Stimulated activated CD4-positive, alpha-beta T cell treated with anti-CD3 and anti-CD28 coated beads, Interleukin-1b, Interleukin-23, amount 100 ng/mL, for 24 hours (primary cell): ENCODE measurements around the gene HEATR5A.
"Not testable (repeated sequence)": the region's sequence is repeated elsewhere in the genome, so short reads cannot be mapped to it uniquely, and the experiment has no call there.

Experiments
- DNase-seq, 4 experiments: peaks; one replicate each; pipeline ENCODE4 v3.0.0-alpha.2; 2020; ENCODE audit warnings: low read depth in 4 of 4, low spot score in 1 of 4

Gene HEATR5A

DNA sequence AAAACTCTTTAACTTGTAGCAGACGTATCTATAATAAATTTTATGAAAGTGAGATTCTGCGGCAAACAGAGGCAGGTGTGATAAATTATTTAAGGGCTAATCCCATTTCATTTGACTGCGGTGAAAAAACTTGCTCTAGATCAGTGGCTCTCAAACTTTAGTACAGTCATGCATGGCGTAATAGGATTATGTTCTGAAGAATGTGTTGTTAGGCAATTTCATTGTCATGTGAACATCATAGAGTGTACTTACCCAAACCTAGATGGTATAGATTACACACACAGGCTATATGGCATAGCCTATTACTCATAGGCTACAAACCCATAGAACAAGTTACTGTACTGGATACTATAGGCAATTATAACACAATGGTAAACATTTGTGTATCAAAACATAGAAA is 83.7 kb downstream of the HEATR5A start:
- DNase-seq: no peak

GRCh38 chr14:31331395-31331794 is 89.0 kb downstream of the HEATR5A start:
- DNase-seq: not testable (repeated sequence)

- DNase-seq: not testable (repeated sequence)
These were observed 90.4 kb downstream of the HEATR5A start for GRCh38 chr14:31329876-31330521.

- DNase-seq: no peak
These were observed 94.2 kb downstream of the HEATR5A start for GRCh38 chr14:31326111-31326510.

GRCh38 chr14:31323419-31323818 is 96.9 kb downstream of the HEATR5A start:
- no peak for DNase-seq

DNA sequence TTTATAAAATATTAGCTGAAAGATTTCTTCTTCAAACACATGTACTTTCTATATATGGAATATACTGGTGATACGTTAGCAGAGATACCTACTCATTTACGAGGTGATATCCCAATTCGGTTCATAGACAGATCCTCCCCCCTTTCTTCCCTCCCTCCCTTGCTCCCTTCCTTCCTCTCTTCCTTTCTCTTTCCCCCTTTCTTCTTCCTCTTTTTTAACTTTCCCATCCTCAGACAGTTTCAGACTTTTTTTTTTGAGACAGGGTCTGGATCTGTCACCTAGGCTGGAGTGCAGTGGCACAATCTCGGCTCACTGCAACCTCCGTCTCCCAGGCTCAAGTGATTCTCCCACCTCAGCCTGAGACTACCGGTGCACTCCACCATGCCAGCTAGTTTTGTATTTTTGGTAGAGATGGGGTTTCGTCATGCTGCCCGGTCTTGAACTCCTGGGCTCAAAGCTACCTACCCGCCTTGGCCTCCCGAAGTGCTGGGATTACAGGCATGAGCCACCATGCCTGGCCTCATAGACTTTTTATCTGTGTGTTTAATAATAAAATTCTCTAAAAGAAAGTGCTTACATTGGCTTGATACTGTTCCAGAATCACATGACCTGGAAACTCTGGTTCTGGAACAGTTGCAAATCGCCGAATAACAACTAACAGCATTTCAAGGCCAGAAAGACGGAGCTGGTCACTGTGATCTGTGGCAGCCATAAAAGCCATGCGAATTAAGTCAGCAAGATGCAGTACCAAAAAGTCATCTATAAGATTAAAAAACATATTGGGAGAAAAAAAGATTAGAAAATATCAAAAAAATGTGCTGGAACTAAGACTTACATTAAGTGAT is 99.2 kb downstream of the HEATR5A start:
- no peak for DNase-seq

DNA sequence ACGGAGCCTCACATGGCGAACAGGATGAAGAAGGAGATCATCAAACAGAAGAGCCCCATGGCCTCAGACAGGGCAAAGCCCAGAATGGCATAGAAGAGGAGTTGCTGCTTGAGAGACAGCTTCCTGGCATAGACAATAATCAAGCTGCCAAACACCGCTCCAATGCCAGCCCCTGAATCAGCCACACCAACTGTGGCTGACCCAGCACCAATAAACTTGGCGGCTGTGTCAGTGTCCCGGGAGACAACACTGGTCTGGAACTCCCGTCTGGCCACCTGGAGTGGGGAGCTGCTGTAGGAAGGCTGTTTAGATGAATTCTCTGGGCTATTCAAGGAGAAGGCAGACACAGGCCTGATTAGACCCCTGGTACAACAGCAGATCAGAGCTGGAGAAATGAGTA is 100.1 kb downstream of the HEATR5A start:
- no peak for DNase-seq

DNA sequence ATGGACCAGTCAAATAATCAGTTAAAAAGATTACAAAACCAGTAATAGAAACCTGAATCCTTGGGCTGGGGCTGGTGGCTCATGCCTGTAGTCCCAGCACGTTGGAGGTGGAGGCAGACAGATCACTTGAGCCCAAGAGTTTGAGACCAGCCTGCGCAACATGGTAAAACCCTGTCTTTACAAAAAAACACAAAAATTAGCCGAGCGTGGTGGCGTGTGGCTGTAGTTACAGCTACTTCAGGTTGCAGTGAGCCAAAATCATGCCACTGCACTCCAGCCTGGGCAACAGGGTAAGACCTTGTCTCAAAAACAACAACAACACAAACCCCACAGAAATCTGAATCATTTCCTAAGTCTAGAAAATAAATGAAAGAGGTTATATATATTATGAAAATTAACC is 100.6 kb downstream of the HEATR5A start:
- DNase-seq: no peak

DNA sequence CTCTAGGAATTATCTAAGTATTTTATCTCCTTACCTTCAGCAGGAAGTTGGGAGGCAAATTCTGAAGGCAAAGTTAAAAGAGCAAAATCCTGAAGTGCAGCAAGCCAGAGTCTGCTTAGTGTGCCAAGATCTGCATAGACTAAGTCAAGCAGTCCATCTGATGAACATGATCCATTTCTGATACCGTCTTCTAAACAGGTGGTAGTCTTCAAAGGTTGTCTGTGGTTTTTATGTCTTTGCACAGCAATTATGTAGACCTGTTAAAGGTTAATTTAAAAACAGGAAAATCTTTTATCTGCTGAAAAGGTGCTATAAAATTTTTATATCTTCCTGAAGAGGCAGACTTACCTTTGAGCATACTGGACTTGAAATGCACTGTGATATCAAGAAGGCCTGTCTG is 107.4 kb downstream of the HEATR5A start:
- DNase-seq: no peak

DNA sequence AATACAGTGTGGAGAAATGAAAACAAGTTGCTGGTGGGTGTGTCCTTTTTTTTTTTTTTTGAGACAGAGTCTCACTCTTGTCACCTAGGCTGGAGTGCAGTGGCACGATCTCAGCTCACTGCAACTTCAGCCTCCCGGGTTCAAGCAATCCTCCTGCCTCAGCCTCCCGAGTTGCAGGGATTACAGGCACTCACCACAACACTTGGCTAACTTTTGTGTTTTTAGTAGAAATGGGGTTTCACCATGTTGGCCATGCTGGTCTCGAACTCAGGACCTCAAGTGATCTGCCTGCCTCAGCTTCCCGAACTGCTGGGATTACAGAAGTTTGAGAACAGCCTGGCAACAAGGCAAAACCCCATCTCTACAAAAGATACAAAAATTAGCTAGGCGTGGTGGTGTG is 108.0 kb downstream of the HEATR5A start:
- not testable (repeated sequence) for DNase-seq

DNA sequence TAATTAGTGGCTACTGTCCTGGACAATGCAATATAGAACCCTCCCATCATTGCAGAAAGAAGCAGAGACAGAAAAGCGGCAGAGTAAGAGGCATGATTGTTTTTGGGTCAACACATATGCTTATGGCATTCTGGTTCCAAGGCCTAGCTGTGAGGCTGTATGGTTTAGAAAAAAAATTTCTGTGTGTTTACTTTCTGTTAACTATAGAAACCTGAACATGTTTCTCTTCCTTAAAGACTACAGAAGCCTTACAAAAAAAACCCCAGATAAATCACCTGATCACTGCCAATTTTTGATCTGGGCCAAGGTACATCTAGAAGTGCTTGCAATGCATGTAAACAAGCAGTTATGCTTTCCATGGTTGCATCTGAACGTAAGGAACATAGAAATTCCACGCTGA is 112.7 kb downstream of the HEATR5A start:
- no peak for DNase-seq

GRCh38 chr14:31307198-31307597 is 113.2 kb downstream of the HEATR5A start:
- no peak for DNase-seq

DNA sequence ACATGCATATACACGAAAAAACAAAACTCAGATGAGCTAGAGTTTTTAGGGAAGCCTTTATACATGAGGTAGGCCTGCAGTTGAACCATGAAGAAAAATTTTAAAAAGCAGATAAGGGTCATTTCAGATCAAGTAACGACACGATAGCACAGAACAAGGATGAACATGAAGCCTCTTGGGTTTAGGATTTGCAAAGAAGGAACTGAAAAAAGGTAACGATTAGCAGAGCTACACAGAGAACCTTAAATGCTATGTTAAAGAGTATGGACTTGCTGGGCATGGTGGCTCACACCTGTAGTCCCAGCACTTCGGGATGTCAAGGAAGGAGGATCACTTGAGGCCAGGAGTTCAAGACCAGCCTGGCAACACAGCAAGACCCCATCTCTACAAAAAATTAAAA is 116.7 kb downstream of the HEATR5A start:
- DNase-seq: no peak

DNA sequence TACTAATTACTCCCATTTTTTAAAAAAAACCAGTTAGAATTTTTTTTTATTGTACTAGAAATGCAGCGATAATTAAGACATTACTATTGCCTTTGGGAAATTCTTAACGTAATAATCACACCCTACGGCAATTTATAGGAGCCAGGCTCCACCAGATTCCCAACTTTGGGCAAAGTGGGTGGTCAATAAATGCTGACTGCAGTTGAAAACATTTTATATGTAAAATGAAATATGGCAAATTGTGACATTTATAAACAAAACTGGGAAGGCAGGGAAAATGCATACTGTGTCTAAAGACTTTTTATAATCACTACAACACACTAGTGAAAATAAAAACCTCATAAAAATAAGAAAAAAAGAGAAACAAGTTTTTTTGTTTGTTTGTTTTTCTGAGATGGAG is 119.5 kb downstream of the HEATR5A start:
- no peak for DNase-seq

DNA sequence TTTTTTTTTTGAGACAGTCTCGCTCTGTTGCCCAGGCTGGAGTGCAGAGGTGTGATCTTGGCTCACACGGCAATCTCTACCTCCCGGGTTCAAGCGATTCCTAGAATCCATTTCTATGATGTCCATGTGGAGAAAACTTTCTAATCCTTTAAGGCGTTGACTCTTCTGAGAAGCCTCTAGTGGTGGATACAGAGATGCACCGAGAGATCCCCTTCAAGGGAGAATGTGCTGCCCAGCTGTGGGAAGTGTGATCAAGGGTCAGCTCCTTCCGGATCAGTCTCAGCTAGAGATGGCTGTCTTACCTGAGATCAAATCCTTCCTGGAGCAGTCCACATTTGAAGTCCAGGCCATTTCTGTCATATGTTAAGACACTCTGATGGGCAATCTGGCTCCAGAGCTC is 120.1 kb downstream of the HEATR5A start:
- DNase-seq: no peak

GRCh38 chr14:31297701-31298344 is 122.5 kb downstream of the HEATR5A start:
- no peak for DNase-seq

DNA sequence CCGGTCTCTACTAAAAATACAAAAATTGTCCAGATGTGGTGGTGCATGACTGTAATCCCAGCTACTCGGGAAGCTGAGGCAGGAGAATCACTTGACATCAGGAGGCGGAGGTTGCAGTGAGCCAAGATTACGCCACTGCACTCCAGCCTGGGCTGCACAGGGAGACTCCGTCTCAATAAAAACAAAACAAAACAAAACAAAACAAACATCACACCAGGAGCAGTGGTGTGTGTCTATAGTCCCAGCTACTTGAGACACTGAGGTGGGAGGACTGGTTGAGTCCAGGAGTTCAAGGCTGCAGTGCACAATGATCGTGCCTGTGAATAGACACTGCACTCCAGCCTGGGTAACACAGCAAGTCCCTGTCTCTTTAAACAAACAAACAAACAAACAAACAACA is 123.2 kb downstream of the HEATR5A start:
- no peak for DNase-seq

DNA sequence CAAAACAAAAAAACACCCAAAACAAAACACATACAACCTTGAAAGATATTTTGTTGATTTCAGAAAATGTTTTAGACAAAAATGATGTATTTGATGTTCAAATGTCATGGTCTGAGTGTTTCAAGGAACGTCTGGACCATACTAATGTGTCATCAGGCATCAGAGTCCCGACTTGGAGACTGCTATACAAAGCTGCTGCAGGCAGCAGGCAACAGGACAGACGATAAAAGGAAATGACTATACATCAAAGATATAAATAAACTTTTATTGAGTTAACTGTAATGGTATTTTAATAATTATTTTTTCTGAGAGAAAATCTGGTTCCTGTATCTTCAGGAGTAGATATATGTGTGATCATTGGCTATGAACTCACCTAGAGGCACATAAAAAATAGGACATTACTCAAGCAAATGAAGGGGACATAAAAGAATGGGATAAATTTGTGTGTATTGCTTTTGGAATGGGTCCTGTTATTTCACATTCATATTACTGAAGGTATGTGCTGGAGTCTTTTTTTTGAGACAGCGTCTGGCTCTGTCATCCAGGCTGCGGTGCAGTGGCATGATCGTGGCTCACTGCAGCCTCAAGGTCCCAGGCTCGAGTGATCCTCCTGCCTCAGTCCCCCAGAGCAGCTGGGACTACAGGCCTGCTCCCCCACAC is 125.5 kb downstream of the HEATR5A start:
- DNase-seq: no peak

GRCh38 chr14:31292937-31293616 is 127.3 kb downstream of the HEATR5A start:
- DNase-seq: no peak

- DNase-seq: no peak
These were observed 129.1 kb downstream of the HEATR5A start for GRCh38 chr14:31291210-31291609.
